Right ventricle myocardium inferior (tissue), 1 donor: Measurements from ENCODE around the gene CHSY1. TPM values are rescaled to one million over a fixed set of nuclear protein-coding genes. Genes with fewer than 3 reads are reported as not detected.
"Not testable (repeated sequence)": the region's sequence is repeated elsewhere in the genome, so short reads cannot be mapped to it uniquely, and the experiment has no call there.

ENCODE experiments used
- ATAC-seq: fragments of 200-7000 bp; cut with Tn5 transposase; one replicate; pipeline ENCODE4 v1.9.1; 2020; ENCODE audit warnings: mild to moderate bottlenecking, moderate library complexity
- DNase-seq: peaks from one replicate; pipeline ENCODE4 v3.0.0; 2021; ENCODE audit errors: missing footprints
- intact Hi-C: fragments of 100-400 bp; cut with DNase I; formaldehyde crosslinking; loops from one replicate; pipeline ENCODE4 v1.11.0; 2022
- long read RNA-seq: library from polyadenylated mRNA; unstranded; transcript quantifications from one replicate; pipeline ENCODE4 v2.0.0, GENCODE V29; 2021
- total RNA-seq: library from RNA; stranded (reverse); fragmentation: NEBNext Ultra II Directional; extraction: Animal tissue kit (Norgen Biotek cat#: 25700); gene quantifications from one replicate; pipeline ENCODE4 v1.2.1, GENCODE V29; 2021
- donor health status: DM: no; HTN: yes; CAD: no; lungs with severe emphysema.

CHSY1 gene, protein sequence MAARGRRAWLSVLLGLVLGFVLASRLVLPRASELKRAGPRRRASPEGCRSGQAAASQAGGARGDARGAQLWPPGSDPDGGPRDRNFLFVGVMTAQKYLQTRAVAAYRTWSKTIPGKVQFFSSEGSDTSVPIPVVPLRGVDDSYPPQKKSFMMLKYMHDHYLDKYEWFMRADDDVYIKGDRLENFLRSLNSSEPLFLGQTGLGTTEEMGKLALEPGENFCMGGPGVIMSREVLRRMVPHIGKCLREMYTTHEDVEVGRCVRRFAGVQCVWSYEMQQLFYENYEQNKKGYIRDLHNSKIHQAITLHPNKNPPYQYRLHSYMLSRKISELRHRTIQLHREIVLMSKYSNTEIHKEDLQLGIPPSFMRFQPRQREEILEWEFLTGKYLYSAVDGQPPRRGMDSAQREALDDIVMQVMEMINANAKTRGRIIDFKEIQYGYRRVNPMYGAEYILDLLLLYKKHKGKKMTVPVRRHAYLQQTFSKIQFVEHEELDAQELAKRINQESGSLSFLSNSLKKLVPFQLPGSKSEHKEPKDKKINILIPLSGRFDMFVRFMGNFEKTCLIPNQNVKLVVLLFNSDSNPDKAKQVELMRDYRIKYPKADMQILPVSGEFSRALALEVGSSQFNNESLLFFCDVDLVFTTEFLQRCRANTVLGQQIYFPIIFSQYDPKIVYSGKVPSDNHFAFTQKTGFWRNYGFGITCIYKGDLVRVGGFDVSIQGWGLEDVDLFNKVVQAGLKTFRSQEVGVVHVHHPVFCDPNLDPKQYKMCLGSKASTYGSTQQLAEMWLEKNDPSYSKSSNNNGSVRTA
- 13.3 TPM for total RNA-seq
- long read RNA-seq, full-length matches to known transcripts, result 15 of 21 reads
- long read RNA-seq, partial matches to known transcripts, result 1 of 21 reads
- long read RNA-seq, other reads (novel, unspliced or antisense), result 5 of 21 reads

DNA sequence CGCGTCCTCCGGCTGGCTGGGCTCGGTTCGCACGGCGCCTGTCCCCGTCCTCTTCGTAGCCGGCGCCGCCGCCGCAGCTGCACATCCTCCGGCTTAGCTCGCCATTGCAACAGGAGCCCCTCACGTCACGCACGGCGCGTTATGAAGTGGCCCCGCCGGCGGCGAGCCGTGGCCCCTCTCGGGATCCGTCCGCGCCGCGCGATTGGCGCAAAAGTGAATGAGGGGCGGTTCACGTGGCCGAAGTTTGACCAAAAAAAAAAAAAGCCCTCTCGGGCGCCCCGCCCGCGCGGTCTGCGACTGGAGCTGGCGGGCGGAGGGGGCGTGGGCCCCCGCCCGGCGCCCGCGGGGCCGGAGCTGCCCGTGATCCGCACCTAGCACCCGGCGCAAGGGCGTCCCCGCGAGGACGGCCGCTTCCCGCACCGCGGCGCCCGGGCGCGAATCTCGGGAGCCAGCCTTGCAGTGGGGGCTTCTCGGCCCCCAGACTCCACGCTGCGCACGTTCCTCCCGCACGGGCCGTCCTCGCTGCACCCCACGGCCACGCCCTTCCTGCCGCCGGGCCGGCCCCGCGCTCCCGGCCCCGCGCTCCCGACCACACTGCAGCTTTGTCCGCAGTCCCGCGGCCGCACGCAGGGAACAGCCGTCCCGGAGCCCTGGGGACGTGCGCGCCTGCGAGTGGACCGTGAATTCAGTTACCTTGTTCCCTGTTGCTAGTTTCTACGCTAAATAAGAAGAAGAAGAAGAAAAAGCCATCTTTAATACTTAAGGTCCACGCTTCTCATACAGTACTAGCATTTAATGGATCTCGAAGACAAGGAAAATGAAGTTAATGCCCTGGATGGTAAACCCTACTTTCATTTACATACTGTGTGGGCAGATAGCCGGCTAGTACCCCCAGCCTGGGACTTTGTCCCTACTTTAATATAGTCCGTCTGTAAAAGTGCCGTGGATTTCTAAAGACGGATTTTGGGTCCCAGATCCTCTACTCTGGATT lies at the start of gene CHSY1:
Gene CHSY1 (minus strand): TSS at position 219 of the 991 bp plus-strand sequence. CDS start 592 bp downstream, outside the sequence.
- ATAC-seq (peak; percentile 86), DNase-seq (peak; percentile 97)
- intact Hi-C loops, result loop anchor here (1.0 to 2.0 kb wide), 2 partner anchors 63 to 131 kb away; no protein-coding TSS in a partner anchor

DNA sequence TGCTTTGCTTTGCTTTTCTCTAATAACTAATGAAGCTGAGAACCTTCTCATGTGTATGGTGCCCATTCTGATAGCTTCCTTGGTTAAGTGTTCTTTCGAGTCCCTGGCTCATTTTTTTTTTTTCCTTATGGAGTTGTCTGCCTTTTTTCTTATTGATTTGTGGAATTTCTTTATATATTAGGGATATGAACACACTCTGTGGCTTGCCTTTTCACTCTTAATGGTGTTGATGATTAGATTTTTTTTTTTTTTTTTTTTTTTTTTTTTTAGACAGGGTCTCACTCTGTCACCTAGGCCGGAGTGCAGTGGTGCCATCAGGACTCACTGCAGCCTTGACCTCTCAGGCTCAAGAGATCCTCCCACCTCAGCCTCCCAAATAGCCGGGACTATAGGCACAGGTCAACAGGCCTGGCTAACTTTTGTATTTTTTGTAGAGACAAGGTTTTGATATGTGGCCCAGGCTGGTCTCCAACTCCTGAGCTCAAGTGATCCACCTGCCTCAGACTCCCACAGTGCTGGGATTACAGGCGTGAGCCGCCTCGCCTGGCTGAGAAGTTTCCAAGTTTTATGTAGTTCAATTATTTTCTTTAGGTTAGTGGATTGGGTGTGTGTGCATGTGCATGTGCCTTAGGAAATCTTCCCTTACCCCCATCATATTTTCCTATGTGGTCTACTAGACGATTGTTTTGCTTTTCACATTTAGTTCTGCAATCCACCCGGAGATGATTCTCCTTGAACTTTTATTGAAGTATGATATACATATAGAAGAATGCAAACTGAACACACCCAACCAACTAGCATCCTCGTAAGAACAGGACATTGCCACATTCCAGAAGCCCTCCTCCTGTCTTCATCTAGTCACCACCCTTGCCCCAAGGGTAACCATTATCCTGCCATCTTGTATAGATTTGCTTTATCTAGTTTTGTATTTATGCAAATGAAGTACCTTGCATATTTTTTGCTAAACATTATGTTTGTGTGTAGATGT lies 44.9 kb upstream of the CHSY1 start:
- ATAC-seq (no peak), DNase-seq (no peak)
- intact Hi-C loops, result no loop called here

DNA sequence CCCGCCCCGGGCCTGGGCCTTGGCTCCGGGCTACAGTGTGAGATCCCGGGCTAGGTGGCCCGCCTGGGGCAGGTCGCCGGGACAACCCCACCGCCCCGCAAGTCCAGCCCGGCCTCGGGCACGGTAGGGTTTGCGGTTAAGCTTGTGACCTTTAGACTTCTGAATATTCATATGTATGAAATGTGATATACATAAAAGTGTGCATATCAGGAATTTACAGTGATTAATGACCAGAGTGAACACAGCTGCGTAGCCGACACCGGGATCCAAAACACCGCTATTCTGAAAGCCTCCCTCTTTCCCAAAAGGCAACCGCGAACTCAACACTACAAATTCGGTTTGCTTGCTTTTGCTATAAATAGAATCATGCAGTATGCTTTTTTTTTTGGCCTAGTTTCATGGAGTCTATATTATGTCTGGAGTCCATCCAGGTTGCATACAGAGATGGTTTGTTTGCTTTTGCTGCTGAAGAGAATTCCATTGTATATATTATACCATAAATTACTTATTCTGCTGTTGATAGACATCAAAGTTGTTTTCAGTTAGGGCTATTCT lies 43.8 kb upstream of the CHSY1 start:
- intact Hi-C loops, result loop anchor here (2.0 kb wide), 1 partner anchor 357 kb away; the partner anchor contains the start of gene TM2D3
- no peak for ATAC-seq

DNA sequence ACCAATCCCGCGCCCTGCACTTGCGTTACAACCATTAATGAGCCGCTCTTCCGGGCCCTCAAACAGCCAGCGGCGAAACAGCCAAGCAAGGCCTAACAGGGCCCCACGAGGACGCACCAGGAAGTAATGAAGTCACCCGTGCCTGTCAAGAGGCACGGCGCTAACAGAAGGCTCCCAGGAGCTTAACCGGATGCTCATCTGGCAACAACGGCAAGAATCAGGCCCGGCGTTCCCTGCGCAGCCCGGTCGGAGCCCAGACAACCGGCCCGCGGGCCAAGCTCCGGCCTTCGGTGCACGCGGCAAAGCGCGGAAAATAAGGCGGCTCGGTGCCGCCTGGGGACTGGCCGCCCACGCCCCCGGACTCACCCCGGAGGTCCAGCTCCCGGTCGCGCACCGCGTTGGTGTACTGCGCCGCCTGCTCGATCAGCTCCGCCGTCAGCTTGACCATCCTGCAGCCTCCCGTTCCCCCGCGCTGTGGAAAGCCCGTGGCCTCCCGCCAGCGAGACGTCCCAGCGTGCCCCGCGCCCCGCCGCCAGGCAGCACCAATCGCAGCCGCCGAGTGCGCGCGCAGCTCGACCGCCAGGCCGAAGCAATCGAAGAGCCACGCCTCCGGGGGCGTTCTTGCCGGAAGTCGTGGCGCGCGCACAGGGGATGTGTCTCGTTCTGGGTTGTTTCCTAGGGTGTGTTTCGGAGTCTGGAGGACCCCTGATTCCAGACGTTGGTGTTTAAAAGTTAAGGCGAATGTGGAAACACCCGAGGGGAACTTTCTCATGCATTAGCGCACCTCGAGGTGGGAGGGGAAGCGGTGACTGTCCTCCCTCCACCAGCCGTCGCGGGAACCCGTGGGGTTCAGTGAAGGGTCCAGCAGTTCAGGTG lies 43.1 kb upstream of the CHSY1 start, which contains the start of gene SNRPA1:
Gene SNRPA1 (minus strand): TSS at position 518 of the 876 bp plus-strand sequence. CDS start 70 bp downstream, at position 448.
- ATAC-seq (peak; percentile 96), DNase-seq (peak; percentile 100)
- intact Hi-C loops, result loop anchor here (2.0 kb wide), 1 partner anchor 358 kb away; the partner anchor contains the start of gene TM2D3

More for the DNA sequence above, 43.8 kb upstream of the CHSY1 start:
- no peak for DNase-seq

DNA sequence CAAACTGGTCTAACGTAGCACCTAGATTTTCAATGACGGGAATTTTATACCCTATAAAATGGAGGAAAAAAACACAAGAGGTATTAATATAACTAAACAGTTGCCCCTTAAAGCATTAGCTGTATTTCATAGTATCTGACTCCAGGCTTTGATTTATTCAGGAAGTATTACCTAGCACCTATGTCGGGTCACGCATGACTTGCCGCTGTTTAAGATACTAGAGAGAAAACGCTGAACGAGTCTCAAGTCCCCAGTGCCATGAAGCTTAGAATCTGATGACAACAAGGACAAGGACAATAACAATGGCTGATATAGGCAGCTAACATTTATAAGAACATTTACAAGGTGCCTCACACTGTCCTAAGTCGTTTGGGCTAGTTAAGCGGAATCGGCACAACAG lies 41.3 kb upstream of the CHSY1 start:
- DNase-seq, result no peak
- intact Hi-C loops, result no loop called here

DNA sequence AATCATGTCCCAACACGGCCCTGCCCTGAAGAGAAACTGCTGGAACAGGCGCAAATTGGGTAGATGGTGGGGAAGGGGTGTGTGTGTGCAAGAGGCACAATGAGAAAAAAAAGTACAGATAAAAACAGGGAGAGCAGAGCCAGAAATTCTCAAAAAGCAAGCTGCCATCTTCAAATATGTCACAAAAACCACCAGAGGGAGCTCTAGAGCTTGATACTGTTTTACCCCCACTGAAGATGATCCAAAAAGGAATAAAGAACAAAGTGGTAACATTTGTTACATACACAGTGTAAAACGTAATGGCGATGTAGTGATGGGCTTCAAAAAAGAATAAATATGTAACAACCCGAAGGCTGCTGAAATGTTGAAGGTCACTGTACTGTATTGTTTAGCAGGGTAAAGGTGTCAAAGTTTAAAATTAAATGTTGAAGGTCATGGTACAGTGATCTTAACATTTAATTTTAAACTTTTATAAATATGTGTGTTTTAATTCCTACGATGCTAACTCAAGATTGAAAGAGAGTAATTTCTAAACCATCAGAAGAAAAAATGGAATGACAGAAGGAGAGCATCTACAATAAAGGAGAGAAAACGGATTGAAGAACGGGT lies 37.2 kb upstream of the CHSY1 start:
- intact Hi-C loops, result no loop called here
- ATAC-seq (no peak), DNase-seq (no peak)

More for the DNA sequence above, 41.3 kb upstream of the CHSY1 start:
- ATAC-seq, result no peak

DNA sequence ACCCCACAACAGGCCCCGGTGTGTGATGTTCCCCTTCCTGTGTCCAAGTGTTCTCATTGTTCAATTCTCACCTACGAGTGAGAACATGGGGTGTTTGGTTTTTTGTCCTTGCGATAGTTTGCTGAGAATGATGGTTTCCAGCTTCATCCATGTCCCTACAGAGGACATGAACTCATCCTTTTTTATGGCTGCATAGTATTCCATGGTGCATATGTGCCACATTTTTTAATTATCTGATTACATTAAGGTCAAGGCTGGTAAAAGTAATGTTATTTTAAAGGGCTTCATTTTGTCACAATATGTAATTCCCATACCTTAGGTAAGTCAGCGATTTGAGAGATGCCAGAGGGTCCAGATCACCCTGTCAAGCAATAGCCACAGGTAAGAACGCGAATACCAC lies 35.5 kb upstream of the CHSY1 start:
- DNase-seq, ATAC-seq, intact Hi-C loops: not testable (repeated sequence)

DNA sequence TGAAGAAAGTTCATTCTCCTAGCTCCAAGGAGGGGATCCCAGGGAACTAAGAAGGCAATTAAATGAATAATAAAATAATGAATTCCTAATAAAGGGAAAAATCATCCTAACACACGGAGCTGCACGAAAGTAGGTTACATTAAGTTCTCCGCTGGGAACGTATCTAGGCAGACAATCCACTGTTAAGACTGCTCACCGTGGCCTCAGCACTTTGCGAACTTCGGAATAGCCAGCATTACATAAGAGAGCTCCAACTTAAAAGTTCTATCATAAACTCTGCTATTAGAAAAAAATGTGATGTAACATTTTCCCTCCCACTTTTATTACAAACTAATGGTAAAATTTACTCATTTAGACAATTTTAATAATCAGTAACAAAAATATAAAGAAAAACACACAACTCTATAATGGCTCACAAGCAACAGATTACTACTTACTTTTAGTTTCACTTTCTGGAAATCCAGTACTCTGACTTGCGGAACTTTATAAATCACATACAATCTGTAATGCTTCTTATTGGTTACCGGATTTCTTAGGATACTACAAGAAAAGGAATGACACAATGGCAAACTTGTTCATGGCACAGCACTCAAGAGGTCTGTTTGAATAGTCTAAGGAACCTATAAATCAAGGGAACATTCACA lies 34.7 kb upstream of the CHSY1 start:
- DNase-seq, result no peak
- no peak for ATAC-seq
- intact Hi-C loops, result no loop called here

DNA sequence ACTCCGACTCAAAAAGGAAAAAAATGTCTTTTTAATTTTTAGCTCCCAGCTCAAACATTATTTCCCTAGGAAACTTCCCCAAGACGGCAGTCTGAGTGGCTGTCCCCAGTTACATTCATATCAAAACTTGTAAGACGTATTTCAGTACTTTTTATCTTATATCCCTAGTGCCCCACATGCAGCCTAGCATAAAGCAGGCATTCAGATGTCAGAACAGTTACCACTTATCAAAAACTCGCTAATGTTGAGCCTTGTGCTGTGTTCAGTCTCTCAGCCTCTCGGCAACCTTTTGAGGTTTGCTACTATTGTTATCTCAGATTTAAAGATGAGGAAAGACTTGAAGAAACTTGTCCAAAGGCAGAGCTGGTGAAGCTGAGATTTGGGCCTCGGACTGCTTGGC lies 32.1 kb upstream of the CHSY1 start:
- ATAC-seq (no peak), DNase-seq (no peak)
- intact Hi-C loops, result no loop called here

DNA sequence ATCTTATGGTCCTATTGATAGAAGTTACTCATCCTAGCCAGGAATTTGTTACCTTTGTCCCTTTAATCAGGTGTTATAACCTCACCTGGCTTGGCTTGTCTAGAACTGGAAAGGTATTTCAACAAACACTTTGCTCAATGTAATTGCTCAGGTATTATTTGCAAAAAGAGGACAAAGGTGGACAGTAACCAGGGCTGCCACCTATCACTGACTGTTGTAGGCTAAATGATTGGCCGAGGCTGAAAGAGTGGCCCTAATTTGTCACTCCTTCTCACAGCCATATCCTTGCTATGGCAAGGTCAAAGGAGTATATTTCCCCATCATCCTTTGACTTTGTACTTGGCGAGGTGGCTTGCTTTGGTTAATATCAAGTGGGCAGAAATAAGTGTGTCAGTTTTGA lies 28.2 kb upstream of the CHSY1 start:
- ATAC-seq, result no peak
- DNase-seq, result no peak
- intact Hi-C loops, result no loop called here

DNA sequence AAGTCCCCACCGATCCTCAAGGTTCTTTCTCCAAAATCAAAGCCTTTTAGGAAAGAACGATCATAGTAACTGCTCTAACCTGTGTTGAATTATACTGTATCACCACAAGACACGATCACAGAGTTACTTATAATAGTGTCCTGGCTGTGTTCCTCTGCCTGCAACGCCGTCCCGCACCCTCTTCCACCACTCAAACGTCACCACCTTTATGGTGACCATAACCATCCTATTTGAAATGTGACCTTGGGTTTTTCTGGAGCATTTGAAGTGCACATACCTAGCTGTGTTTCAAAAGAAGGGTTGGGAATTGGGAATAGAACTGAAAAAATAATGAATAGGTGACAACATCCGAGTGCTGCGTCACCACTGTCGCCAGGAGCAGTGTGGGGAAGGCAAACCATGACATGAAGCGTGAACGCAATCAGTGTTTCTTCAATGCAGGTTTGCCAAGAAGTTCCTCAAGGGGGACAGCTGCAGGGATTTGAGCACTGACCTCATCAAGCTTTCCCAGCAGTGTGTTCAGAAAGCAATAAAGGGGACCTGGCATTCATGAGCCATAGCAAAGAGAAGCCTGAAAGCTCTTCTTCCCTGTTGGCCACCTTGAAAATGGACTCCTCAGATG lies 26.2 kb upstream of the CHSY1 start:
- intact Hi-C loops, result no loop called here
- DNase-seq (no peak), ATAC-seq (no peak)

DNA sequence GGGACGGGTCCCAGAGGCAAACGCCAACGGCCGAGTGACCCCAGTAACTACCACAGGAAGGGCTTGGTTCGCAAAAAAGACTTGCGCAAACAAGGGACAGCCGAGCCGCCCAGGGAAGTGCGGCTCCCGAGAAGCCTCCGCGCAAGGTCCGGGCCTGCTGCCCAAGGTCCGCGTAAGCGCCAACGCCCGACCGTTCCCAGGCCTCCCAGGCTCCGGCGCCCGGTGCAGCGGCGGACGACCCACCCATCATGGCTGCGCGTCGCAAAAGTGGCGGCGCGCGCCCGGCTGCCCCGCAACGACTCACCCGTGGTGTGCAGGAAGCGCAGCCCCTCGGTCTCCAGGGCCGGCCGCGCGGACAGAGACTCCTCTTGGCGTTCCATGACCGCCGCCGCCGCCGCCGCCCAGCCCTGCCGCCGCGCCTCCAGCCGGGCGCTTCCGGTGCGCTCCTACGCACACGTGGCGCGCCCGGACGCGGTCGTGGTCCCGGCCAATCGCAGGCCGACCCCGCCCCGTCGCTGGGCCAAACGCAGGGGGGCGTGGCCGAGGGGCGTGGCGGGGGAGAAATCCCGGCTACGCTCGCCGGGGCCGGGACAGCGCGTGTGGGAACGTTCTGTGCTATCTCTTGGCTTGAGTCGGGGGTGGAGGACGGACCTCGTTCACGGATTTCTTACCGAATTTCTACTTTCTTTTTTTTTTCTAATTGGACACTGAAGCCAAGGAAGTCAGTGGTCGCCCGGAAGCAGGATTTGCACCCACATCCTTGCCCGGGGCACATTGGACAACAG lies 25.4 kb upstream of the CHSY1 start, which contains the start of gene SELENOS:
Gene SELENOS (minus strand): TSS at position 448 of the 785 bp plus-strand sequence. CDS start 68 bp downstream, at position 380.
- ATAC-seq (peak; percentile 97), DNase-seq (peak; percentile 97)
- intact Hi-C loops, result no loop called here

DNA sequence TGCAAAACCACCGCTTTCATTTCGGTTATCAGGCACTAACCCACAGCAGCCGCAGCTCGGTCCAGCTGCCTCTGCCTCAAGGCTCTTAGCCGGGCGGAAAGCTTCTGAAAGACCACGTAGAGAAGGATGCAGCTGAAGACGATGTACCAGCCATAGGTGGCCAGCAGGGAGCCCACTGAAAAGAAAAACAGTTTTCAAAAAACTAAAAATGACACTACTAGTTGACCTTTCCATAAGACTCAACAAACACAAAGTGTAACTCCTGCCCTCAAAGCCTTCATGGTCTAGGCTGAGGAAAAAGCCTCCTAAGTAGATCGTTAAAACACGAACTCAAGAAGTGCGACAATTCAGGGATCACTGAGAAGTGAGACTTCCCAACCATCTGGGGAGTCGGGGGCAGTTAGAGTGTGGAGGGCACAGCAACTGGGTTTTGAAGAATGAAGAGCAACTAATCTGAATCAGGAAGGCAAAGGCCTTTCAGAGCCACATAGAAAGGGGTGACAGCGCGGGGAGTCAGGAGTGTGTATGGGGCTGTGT lies 24.7 kb upstream of the CHSY1 start:
- DNase-seq (no peak), ATAC-seq (no peak)
- intact Hi-C loops, result no loop called here
